H9 (cell line): ENCODE data around the gene CENPQ. TPM values are rescaled to one million over a fixed set of nuclear protein-coding genes. Genes with fewer than 3 reads are reported as not detected.

ENCODE experiments used
- DNase-seq: peaks from one replicate; pipeline ENCODE4 v3.0.0-alpha.2; 2017
- H2AFZ ChIP-seq: one replicate; pipeline ENCODE4 v1.6.1; 2013; ENCODE audit warnings: mild to moderate bottlenecking, low read length, control low read depth, moderate library complexity
- H2AK5ac ChIP-seq: 2 replicates; pipeline ENCODE4 v1.6.1; 2013; ENCODE audit warnings: low read length, control low read depth, mixed read lengths; ENCODE audit not compliant: insufficient read length
- H2BK120ac ChIP-seq: one replicate; pipeline ENCODE4 v1.6.1; 2013; ENCODE audit warnings: low read depth, mild to moderate bottlenecking, low read length, control low read depth, inconsistent platforms; ENCODE audit not compliant: poor library complexity, severe bottlenecking
- H2BK12ac ChIP-seq: 2 replicates; pipeline ENCODE4 v1.6.1; 2013; ENCODE audit warnings: low read length, control low read depth, mixed read lengths, low read depth; ENCODE audit not compliant: insufficient read length
- H2BK15ac ChIP-seq: 2 replicates; pipeline ENCODE4 v1.6.1; 2013; ENCODE audit warnings: low read depth, low read length, control low read depth
- H2BK20ac ChIP-seq: one replicate; pipeline ENCODE4 v1.6.1; 2013; ENCODE audit warnings: low read depth, mild to moderate bottlenecking, low read length, control low read depth, inconsistent platforms; ENCODE audit not compliant: poor library complexity, severe bottlenecking
- H2BK5ac ChIP-seq: 2 replicates; pipeline ENCODE4 v1.6.1; 2013; ENCODE audit warnings: low read length, control low read depth, mixed read lengths; ENCODE audit not compliant: insufficient read length
- H3K14ac ChIP-seq: 2 replicates; pipeline ENCODE4 v1.6.1; 2013; ENCODE audit warnings: low read length, control low read depth; ENCODE audit not compliant: insufficient read depth
- H3K18ac ChIP-seq: 2 replicates; pipeline ENCODE4 v1.6.1; 2013; ENCODE audit warnings: low read depth, mild to moderate bottlenecking, mixed read lengths, low read length, control low read depth; ENCODE audit not compliant: insufficient read length
- H3K23ac ChIP-seq: 2 replicates; pipeline ENCODE4 v1.6.1; 2013; ENCODE audit warnings: low read length, control low read depth, mixed read lengths, low read depth; ENCODE audit not compliant: insufficient read length
- H3K23me2 ChIP-seq: 2 replicates; pipeline ENCODE4 v1.6.1; 2013; ENCODE audit warnings: low read depth, mild to moderate bottlenecking, mixed read lengths, low read length, control low read depth; ENCODE audit not compliant: insufficient read length, poor library complexity, severe bottlenecking
- H3K27ac ChIP-seq: 2 replicates; pipeline ENCODE4 v1.5.1; 2013; ENCODE audit warnings: low read length, control low read depth, mixed read lengths, low read depth; ENCODE audit not compliant: insufficient read length
- H3K27me3 ChIP-seq: 2 replicates; pipeline ENCODE4 v1.6.1; 2013; ENCODE audit warnings: low read length, control low read depth, inconsistent platforms; ENCODE audit not compliant: insufficient read depth
- H3K4ac ChIP-seq: 2 replicates; pipeline ENCODE4 v1.6.1; 2013; ENCODE audit warnings: low read depth, mild to moderate bottlenecking, control low read depth, inconsistent platforms, low read length, moderate library complexity
- H3K4me1 ChIP-seq: 2 replicates; pipeline ENCODE4 v1.6.1; 2013; ENCODE audit warnings: low read length, control low read depth, inconsistent platforms; ENCODE audit not compliant: insufficient read depth
- H3K4me2 ChIP-seq: 2 replicates; pipeline ENCODE4 v1.6.1; 2013; ENCODE audit warnings: low read length, control low read depth, mixed read lengths; ENCODE audit not compliant: insufficient read length, insufficient read depth
- H3K56ac ChIP-seq: 2 replicates; pipeline ENCODE4 v1.6.1; 2013; ENCODE audit warnings: low read depth, mild to moderate bottlenecking, mixed read lengths, low read length, control low read depth; ENCODE audit not compliant: insufficient read length
- H3K79me1 ChIP-seq: 2 replicates; pipeline ENCODE4 v1.6.1; 2013; ENCODE audit warnings: low read depth, mild to moderate bottlenecking, moderate library complexity, low read length, control low read depth, inconsistent platforms; ENCODE audit not compliant: insufficient read depth, poor library complexity, severe bottlenecking
- H3K79me2 ChIP-seq: 2 replicates; pipeline ENCODE4 v1.6.1; 2013; ENCODE audit warnings: low read length, control low read depth, inconsistent platforms; ENCODE audit not compliant: insufficient read depth
- H3K9ac ChIP-seq: 2 replicates; pipeline ENCODE4 v1.6.1; 2013; ENCODE audit warnings: low read length, control low read depth, mixed read lengths; ENCODE audit not compliant: insufficient read length; ENCODE audit errors: extremely low read depth
- H3K9me3 ChIP-seq: one replicate; pipeline ENCODE4 v1.6.1; 2013; ENCODE audit warnings: low read depth, low read length, inconsistent platforms; ENCODE audit not compliant: control insufficient read depth
- H3T11ph ChIP-seq: one replicate; pipeline ENCODE4 v1.6.1; 2013; ENCODE audit warnings: mild to moderate bottlenecking, low read length, control low read depth, inconsistent platforms
- H4K20me1 ChIP-seq: one replicate; pipeline ENCODE4 v1.6.1; 2013; ENCODE audit not compliant: control insufficient read depth, insufficient read length, insufficient read depth
- H4K5ac ChIP-seq: 2 replicates; pipeline ENCODE4 v1.6.1; 2013; ENCODE audit warnings: low read depth, mild to moderate bottlenecking, mixed read lengths, low read length, control low read depth; ENCODE audit not compliant: insufficient read length
- H4K8ac ChIP-seq: replicated peaks from 2 replicates; pipeline ENCODE4 v1.6.1; 2013; ENCODE audit warnings: low read length, control low read depth, mixed read lengths, low read depth; ENCODE audit not compliant: insufficient read length
- H4K91ac ChIP-seq: 2 replicates; pipeline ENCODE4 v1.6.1; 2013; ENCODE audit warnings: low read depth, mild to moderate bottlenecking, moderate library complexity, mixed read lengths, low read length, control low read depth; ENCODE audit not compliant: insufficient read length
- H3K27ac Mint-ChIP-seq, 3 experiments: 2 replicates in 2 of 3; 3 replicates in 1 of 3; pipeline ENCODE4 v1.8.0; 2020 to 2021; ENCODE audit warnings: mixed read lengths in 3 of 3, mild to moderate bottlenecking in 1 of 3, moderate library complexity in 1 of 3
- H3K27me3 Mint-ChIP-seq: 2 replicates; pipeline ENCODE4 v1.8.0; 2021; ENCODE audit warnings: low read depth, mild to moderate bottlenecking, moderate library complexity, mixed read lengths
- H3K36me3 Mint-ChIP-seq, 3 experiments: 2 replicates in 2 of 3; 3 replicates in 1 of 3; pipeline ENCODE4 v1.8.0; 2020 to 2021; ENCODE audit warnings: low read depth in 3 of 3, mixed read lengths in 3 of 3; ENCODE audit not compliant: insufficient read depth in 1 of 3
- H3K4me1 Mint-ChIP-seq, 2 experiments: 2 replicates each; pipeline ENCODE4 v1.8.0; 2020; ENCODE audit warnings: mixed read lengths in 2 of 2
- H3K4me3 Mint-ChIP-seq, 2 experiments: 2 replicates in 1 of 2; 3 replicates in 1 of 2; pipeline ENCODE4 v1.8.0; 2020 to 2021; ENCODE audit warnings: mild to moderate bottlenecking in 2 of 2, mixed read lengths in 2 of 2, moderate library complexity in 1 of 2
- H3K9me3 Mint-ChIP-seq, 2 experiments: 2 replicates in 1 of 2; 3 replicates in 1 of 2; pipeline ENCODE4 v1.8.0; 2020; ENCODE audit warnings: mild to moderate bottlenecking in 2 of 2, mixed read lengths in 2 of 2, moderate library complexity in 1 of 2
- CTCF ChIP-seq: fragments of 200-600 bp; sonication (generic); conservative IDR thresholded peaks from 3 replicates; pipeline ENCODE4 v1.8.0; 2021; ENCODE audit warnings: antibody characterized with exemption, mild to moderate bottlenecking
- WGBS: extraction: QIAGEN DNeasy Blood & Tissue Kit; methylation state at CpG from one replicate; pipeline ENCODE4 v1.1.7; 2013; ENCODE audit warnings: missing lambda C conversion rate, low lambda C conversion rate, mixed read lengths; ENCODE audit not compliant: insufficient read length; ENCODE audit errors: extremely low coverage; 5-methylcytosine and 5-hydroxymethylcytosine counted together
- total RNA-seq: library from RNA; stranded (reverse); gene quantifications from 2 replicates; pipeline ENCODE4 v1.2.1, GENCODE V29; 2021

The CENPQ gene
- total RNA-seq, 1 experiment from 2014 or later: 15.5 TPM

GRCh38 chr6:49499623-49500022 is 36.5 kb downstream of the CENPQ start, which contains the start of gene GLYATL3:
Gene GLYATL3, plus strand, starts transcription at chr6:49499923. Its CDS starts 12,068 bp downstream, at chr6:49511991.
- no peak for TF ChIP-seq CTCF
- H3K4me1 Mint-ChIP-seq: no peaks in the 10 kb centered on the region
- no peak for DNase-seq

More at GRCh38 chr6:49499623-49500022, 36.5 kb downstream of the CENPQ start, which contains the start of gene GLYATL3:
- H4K8ac ChIP-seq: no peak within 1 kb of the TSS
- H2AK5ac ChIP-seq: no peak within 1 kb of the TSS
- no peak within 1 kb of the TSS for H4K5ac ChIP-seq
- no peak within 1 kb of the TSS for H3K27ac ChIP-seq
- H2BK12ac ChIP-seq: no peak within 1 kb of the TSS
- H3K4me2 ChIP-seq: no peak within 1 kb of the TSS
- no peak within 1 kb of the TSS for H2AFZ ChIP-seq
- no peak within 1 kb of the TSS for H3K18ac ChIP-seq
- no peaks in the 10 kb centered on the region for H3K9me3 ChIP-seq
- no peak within 1 kb of the TSS for H2BK15ac ChIP-seq
- no peak within 1 kb of the TSS for H3K4ac ChIP-seq
- no peaks in the 10 kb centered on the region; the same call in 1 of the 2 replicates for H3K27me3 Mint-ChIP-seq
- H3T11ph ChIP-seq: no peak within 1 kb of the TSS
- H2BK5ac ChIP-seq: no peak within 1 kb of the TSS
- no peak within 1 kb of the TSS for H3K23ac ChIP-seq
- no peaks in the 10 kb centered on the region for H3K27me3 ChIP-seq
- H2BK20ac ChIP-seq: no peak within 1 kb of the TSS
- H3K79me1 ChIP-seq: no peaks in the 10 kb centered on the region
- no peak within 1 kb of the TSS for H4K91ac ChIP-seq
- H3K27ac Mint-ChIP-seq: no peak within 1 kb of the TSS
- no peak within 1 kb of the TSS for H2BK120ac ChIP-seq
- H3K36me3 Mint-ChIP-seq: no peaks in the 10 kb centered on the region; a peak in 1 of 7 replicates
- no CpG with 5 or more reads among the region's 2 CpGs for WGBS
- H3K14ac ChIP-seq: no peak within 1 kb of the TSS
- no peaks in the 10 kb centered on the region for H3K79me2 ChIP-seq
- H3K9me3 Mint-ChIP-seq: no peaks in the 10 kb centered on the region
- H3K23me2 ChIP-seq: no peaks in the 10 kb centered on the region
- H3K4me3 Mint-ChIP-seq: no peak within 1 kb of the TSS
- no peak within 1 kb of the TSS for H3K9ac ChIP-seq
- no peak within 1 kb of the TSS for H3K56ac ChIP-seq
- H3K4me1 ChIP-seq: no peaks in the 10 kb centered on the region
- H4K20me1 ChIP-seq: no peaks in the 10 kb centered on the region
